Aorta (tissue), 5 donors: Measurements from ENCODE around the gene MCCC2. TPM values are rescaled to one million over a fixed set of nuclear protein-coding genes. Genes with fewer than 3 reads are reported as not detected.

Source experiments
- ATAC-seq: fragments of 200-7000 bp; cut with Tn5 transposase; one replicate; pipeline ENCODE4 v1.9.1; 2022; ENCODE audit warnings: moderate library complexity; ENCODE audit not compliant: low FRiP score
- DNase-seq, 2 donors: peaks; one replicate each; pipeline ENCODE4 v3.0.0-alpha.2; 2020
- H3K27ac ChIP-seq, 2 donors: one replicate each; pipeline ENCODE4 v1.5.1; 2013; ENCODE audit warnings: low read length in 2 of 2, mild to moderate bottlenecking in 2 of 2, moderate library complexity in 2 of 2, control low read depth in 1 of 2, inconsistent platforms in 1 of 2, low read depth in 1 of 2
- H3K27me3 ChIP-seq, 2 donors: one replicate each; pipeline ENCODE4 v1.6.1; 2013; ENCODE audit warnings: control low read depth in 1 of 2, low read length in 1 of 2, mild to moderate bottlenecking in 1 of 2, moderate library complexity in 1 of 2; ENCODE audit not compliant: insufficient read depth in 2 of 2, control insufficient read depth in 1 of 2
- H3K36me3 ChIP-seq, 2 donors: one replicate each; pipeline ENCODE4 v1.6.1; 2013; ENCODE audit warnings: control low read depth in 1 of 2, low read length in 1 of 2, mild to moderate bottlenecking in 1 of 2; ENCODE audit not compliant: insufficient read depth in 2 of 2, control insufficient read depth in 1 of 2
- H3K4me1 ChIP-seq, 2 donors: one replicate each; pipeline ENCODE4 v1.6.1; 2013; ENCODE audit warnings: low read length in 2 of 2, control low read depth in 1 of 2, mild to moderate bottlenecking in 1 of 2, moderate library complexity in 1 of 2; ENCODE audit not compliant: insufficient read depth in 2 of 2, control insufficient read depth in 1 of 2
- H3K4me3 ChIP-seq, 2 donors: one replicate each; pipeline ENCODE4 v1.5.1; 2013; ENCODE audit warnings: low read length in 2 of 2, control low read depth in 1 of 2, mild to moderate bottlenecking in 1 of 2
- H3K9me3 ChIP-seq: one replicate; pipeline ENCODE4 v1.6.1; 2013; ENCODE audit warnings: mild to moderate bottlenecking, low read length; ENCODE audit not compliant: control insufficient read depth
- WGBS, 2 donors: extraction: QIAGEN DNeasy Blood & Tissue Kit; methylation state at CpG; one replicate each; pipeline ENCODE4 v1.1.7; 2013; 5-methylcytosine and 5-hydroxymethylcytosine counted together
- intact Hi-C, 2 donors: fragments of 100-400 bp; cut with DNase I; formaldehyde crosslinking; loops; one replicate each; pipeline versions ENCODE4 v1.14.2 to v1.15.0; 2022
- polyA plus RNA-seq, 2 donors: library from polyadenylated mRNA; stranded (reverse); fragments of 200-250 nt; gene quantifications; one replicate each; pipeline ENCODE4 v1.2.3, GENCODE V29; 2013
- total RNA-seq, 2 donors: library from RNA; stranded (reverse); fragmentation: NEBNext Ultra II Directional; extraction: Animal tissue kit (Norgen Biotek cat#: 25700); gene quantifications; one replicate each; pipeline ENCODE4 v1.2.1, GENCODE V29; 2021
- donor health status: healthy with polysubstance abuse.
- donor health status: Bipolar disorder and iron deficiency.
- donor health status: DM: no; HTN: no; CAD: no.
- donor health status: DM: no; HTN: no; CAD: no.
- donor health status: DM: yes; HTN: yes; CAD: no.

The MCCC2 gene
- total and polyA plus RNA-seq, 4 donors: 17.4 to 27.4 (median 25.3) TPM

- ATAC-seq: no peak
- 77 to 84% methylated on average over 3 of the region's 3 CpGs for WGBS, 2 donors
- intact Hi-C loops: no loop called here
These were observed 119.8 kb downstream of the MCCC2 start for GRCh38 chr5:71706906-71707305.

More at GRCh38 chr5:71706906-71707305, 119.8 kb downstream of the MCCC2 start:
- Histone ChIP-seq H3K4me1 (peaks cover 0 to 2% of the 10 kb centered on the region in 2 donors), H3K27ac (no peak overlapping the region), H3K27me3 (no peaks in the 10 kb centered on the region), H3K4me3 (no peak overlapping the region), H3K36me3 (no peaks in the 10 kb centered on the region), H3K9me3 (no peaks in the 10 kb centered on the region)
- DNase-seq: no peak

Other genes with a start within 250 kb of the MCCC2 start
- gene BDP1, start 131.7 kb upstream of the MCCC2 start, total RNA-seq: 10 to 100 TPM; 30.4 to 32.2 TPM
- gene BDP1, start 131.7 kb upstream of the MCCC2 start, polyA plus RNA-seq: 10 to 100 TPM in 1 of 2 donors, 1 to 10 TPM in 1; 7.0 to 10.1 TPM
- not detected for gene CARTPT, start 131.9 kb downstream of the MCCC2 start, total RNA-seq
- gene CARTPT, start 131.9 kb downstream of the MCCC2 start, polyA plus RNA-seq: 10 to 100 TPM in 1 of 2 donors, under 1 TPM in 1; 0.51 to 30.8 TPM